ENCODE results near the gene ZDHHC4.

Gene ZDHHC4

DNA sequence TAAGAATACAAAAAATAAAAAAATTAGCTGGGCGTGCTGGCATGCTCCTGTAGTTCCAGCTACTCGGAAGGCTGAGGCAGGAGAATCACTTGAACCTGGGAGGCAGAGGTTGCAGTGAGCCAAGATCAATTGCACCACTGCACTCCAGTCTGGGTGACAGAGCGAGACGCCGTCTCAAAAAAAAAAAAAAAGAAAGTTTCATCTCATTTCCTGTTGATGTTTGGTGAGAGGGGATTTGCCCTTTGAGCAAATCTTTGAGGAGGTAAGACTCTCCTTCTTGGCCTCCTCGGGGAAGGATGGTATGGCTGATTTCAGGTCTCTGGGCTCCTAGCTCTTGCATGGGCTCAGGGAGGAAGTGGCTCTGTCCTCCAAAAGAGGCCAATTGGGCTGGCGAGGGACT is 22.4 kb upstream of the ZDHHC4 start:
- no peaks in the 10 kb centered on the region for H3K36me3 ChIP-seq (ENCODE audit: control insufficient read depth in 1 of 2, insufficient read depth in 2 of 2, low read depth in 1 of 2, low read length in 2 of 2)
- no peak overlapping the region for H3K27ac ChIP-seq (ENCODE audit: low read length, poor library complexity, severe bottlenecking)
- no peak overlapping the region for H3K18ac ChIP-seq (ENCODE audit: low read depth in 1 of 2, low read length in 2 of 2)
- no peak overlapping the region for H3K14ac ChIP-seq (ENCODE audit: low read length in 2 of 2)
- H2AFZ ChIP-seq (ENCODE audit: low read depth, low read length) = no peak overlapping the region
- no peaks in the 10 kb centered on the region for H3K4me1 ChIP-seq (ENCODE audit: control insufficient read depth, insufficient read depth, low read depth, low read length)
- peaks cover 3 to 4% of the 10 kb centered on the region in 2 experiments for H3K27me3 ChIP-seq (ENCODE audit: control insufficient read depth in 1 of 2, insufficient read depth in 1 of 2, low read length in 2 of 2)
- DNase-seq = no peak
- H2BK15ac ChIP-seq (ENCODE audit: low read depth, poor library complexity, severe bottlenecking) = no peak overlapping the region
- no peak overlapping the region for H2BK120ac ChIP-seq (ENCODE audit: low read depth, low read length)
- no peak overlapping the region for H2AK5ac ChIP-seq (ENCODE audit: low read length, severe bottlenecking)
- H2BK12ac ChIP-seq (ENCODE audit: low read length in 2 of 2) = no peak overlapping the region
- no peak overlapping the region for H3K4me2 ChIP-seq (ENCODE audit: low read length, poor library complexity, severe bottlenecking)
- no peak overlapping the region for H3K9ac ChIP-seq (ENCODE audit: low read length)
- H3K23ac ChIP-seq (ENCODE audit: low read length in 2 of 2) = no peak overlapping the region
- H3K79me1 ChIP-seq (replicated peaks; ENCODE audit: low read length, poor library complexity, severe bottlenecking) = no peaks in the 10 kb centered on the region
- H3K4me3 ChIP-seq (ENCODE audit: insufficient read depth in 1 of 2, low read depth in 1 of 2, low read length in 2 of 2) = no peak overlapping the region
- 86% methylated on average over 7 of the region's 7 CpGs for WGBS
- no peak overlapping the region for H2BK5ac ChIP-seq (ENCODE audit: low read depth, low read length, poor library complexity, severe bottlenecking)
- no peak overlapping the region for H4K8ac ChIP-seq (ENCODE audit: low read length)
- no peak overlapping the region for H3K4ac ChIP-seq (ENCODE audit: low read depth in 1 of 2, low read length in 2 of 2)
- H3K9me3 ChIP-seq (ENCODE audit: control insufficient read depth, low read length) = no peaks in the 10 kb centered on the region
- no peak overlapping the region for H4K91ac ChIP-seq (ENCODE audit: low read length)

GRCh38 chr7:6556196-6556595 is 21.1 kb upstream of the ZDHHC4 start:
- no peak overlapping the region for H3K4ac ChIP-seq (ENCODE audit: low read depth in 1 of 2, low read length in 2 of 2)
- no peaks in the 10 kb centered on the region for H3K79me1 ChIP-seq (replicated peaks; ENCODE audit: low read length, poor library complexity, severe bottlenecking)
- H2AFZ ChIP-seq (ENCODE audit: low read depth, low read length) = no peak overlapping the region
- H3K18ac ChIP-seq (ENCODE audit: low read depth in 1 of 2, low read length in 2 of 2) = no peak overlapping the region
- H3K4me1 ChIP-seq (ENCODE audit: control insufficient read depth, insufficient read depth, low read depth, low read length) = no peaks in the 10 kb centered on the region
- no peak overlapping the region for H3K4me3 ChIP-seq (ENCODE audit: insufficient read depth in 1 of 2, low read depth in 1 of 2, low read length in 2 of 2)
- no peak overlapping the region for H4K8ac ChIP-seq (ENCODE audit: low read length)
- no peak overlapping the region for H2BK120ac ChIP-seq (ENCODE audit: low read depth, low read length)
- no peak overlapping the region for H3K9ac ChIP-seq (ENCODE audit: low read length)
- no peak for DNase-seq
- H2AK5ac ChIP-seq (ENCODE audit: low read length, severe bottlenecking) = no peak overlapping the region
- H2BK12ac ChIP-seq (ENCODE audit: low read length in 2 of 2) = no peak overlapping the region
- peaks cover 4% of the 10 kb centered on the region in 2 experiments for H3K27me3 ChIP-seq (ENCODE audit: control insufficient read depth in 1 of 2, insufficient read depth in 1 of 2, low read length in 2 of 2)
- H3K27ac ChIP-seq (ENCODE audit: low read length, poor library complexity, severe bottlenecking) = no peak overlapping the region
- H3K23ac ChIP-seq (ENCODE audit: low read length in 2 of 2) = no peak overlapping the region
- H3K9me3 ChIP-seq (ENCODE audit: control insufficient read depth, low read length) = no peaks in the 10 kb centered on the region
- H3K14ac ChIP-seq (ENCODE audit: low read length in 2 of 2) = no peak overlapping the region
- no peak overlapping the region for H3K4me2 ChIP-seq (ENCODE audit: low read length, poor library complexity, severe bottlenecking)
- WGBS = 73% methylated on average over 6 of the region's 6 CpGs
- no peaks in the 10 kb centered on the region for H3K36me3 ChIP-seq (ENCODE audit: control insufficient read depth in 1 of 2, insufficient read depth in 2 of 2, low read depth in 1 of 2, low read length in 2 of 2)
- no peak overlapping the region for H2BK5ac ChIP-seq (ENCODE audit: low read depth, low read length, poor library complexity, severe bottlenecking)
- H4K91ac ChIP-seq (ENCODE audit: low read length) = no peak overlapping the region
- H2BK15ac ChIP-seq (ENCODE audit: low read depth, poor library complexity, severe bottlenecking) = no peak overlapping the region

DNA sequence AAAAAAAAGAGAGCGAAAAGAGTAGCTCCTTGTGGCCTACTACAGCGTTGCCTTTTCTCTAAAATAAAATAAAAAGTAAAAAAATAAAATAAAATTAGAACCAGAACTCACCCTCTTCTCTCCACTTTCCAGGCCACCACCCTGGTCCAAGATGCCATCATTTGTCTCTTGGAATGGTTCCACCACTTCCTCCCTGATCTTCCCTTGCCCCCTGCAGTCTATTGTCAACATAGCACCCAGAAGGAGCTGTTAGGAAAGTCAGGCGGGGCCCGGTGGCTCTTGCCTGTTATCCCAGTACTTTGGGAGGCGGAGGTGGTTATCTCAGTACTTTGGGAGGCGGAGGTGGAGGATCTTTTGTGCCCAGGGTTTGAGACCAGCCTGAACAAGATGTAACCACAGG is 18.4 kb upstream of the ZDHHC4 start:
- no peaks in the 10 kb centered on the region for H3K79me1 ChIP-seq (replicated peaks; ENCODE audit: low read length, poor library complexity, severe bottlenecking)
- H3K36me3 ChIP-seq (ENCODE audit: control insufficient read depth in 1 of 2, insufficient read depth in 2 of 2, low read depth in 1 of 2, low read length in 2 of 2) = no peaks in the 10 kb centered on the region
- H2BK5ac ChIP-seq (ENCODE audit: low read depth, low read length, poor library complexity, severe bottlenecking) = no peak overlapping the region
- H4K91ac ChIP-seq (ENCODE audit: low read length) = no peak overlapping the region
- no CpG with 5 or more reads among the region's 6 CpGs for WGBS
- H2BK120ac ChIP-seq (ENCODE audit: low read depth, low read length) = no peak overlapping the region
- no peak overlapping the region for H3K27ac ChIP-seq (ENCODE audit: low read length, poor library complexity, severe bottlenecking)
- no peak overlapping the region for H3K4me3 ChIP-seq (ENCODE audit: insufficient read depth in 1 of 2, low read depth in 1 of 2, low read length in 2 of 2)
- H3K18ac ChIP-seq (ENCODE audit: low read depth in 1 of 2, low read length in 2 of 2) = no peak overlapping the region
- no peak overlapping the region for H3K4ac ChIP-seq (ENCODE audit: low read depth in 1 of 2, low read length in 2 of 2)
- H3K14ac ChIP-seq (ENCODE audit: low read length in 2 of 2) = no peak overlapping the region
- H3K9me3 ChIP-seq (ENCODE audit: control insufficient read depth, low read length) = no peaks in the 10 kb centered on the region
- H2BK12ac ChIP-seq (ENCODE audit: low read length in 2 of 2) = no peak overlapping the region
- DNase-seq = peak; percentile 54
- no peaks in the 10 kb centered on the region for H3K4me1 ChIP-seq (ENCODE audit: control insufficient read depth, insufficient read depth, low read depth, low read length)
- no peak overlapping the region for H2BK15ac ChIP-seq (ENCODE audit: low read depth, poor library complexity, severe bottlenecking)
- no peak overlapping the region for H2AK5ac ChIP-seq (ENCODE audit: low read length, severe bottlenecking)
- no peak overlapping the region for H4K8ac ChIP-seq (ENCODE audit: low read length)
- no peak overlapping the region for H3K4me2 ChIP-seq (ENCODE audit: low read length, poor library complexity, severe bottlenecking)
- H3K27me3 ChIP-seq (ENCODE audit: control insufficient read depth in 1 of 2, insufficient read depth in 1 of 2, low read length in 2 of 2) = peaks cover 0 to 4% of the 10 kb centered on the region in 2 experiments
- H3K23ac ChIP-seq (ENCODE audit: low read length in 2 of 2) = no peak overlapping the region
- H2AFZ ChIP-seq (ENCODE audit: low read depth, low read length) = no peak overlapping the region
- H3K9ac ChIP-seq (ENCODE audit: low read length) = no peak overlapping the region

DNA sequence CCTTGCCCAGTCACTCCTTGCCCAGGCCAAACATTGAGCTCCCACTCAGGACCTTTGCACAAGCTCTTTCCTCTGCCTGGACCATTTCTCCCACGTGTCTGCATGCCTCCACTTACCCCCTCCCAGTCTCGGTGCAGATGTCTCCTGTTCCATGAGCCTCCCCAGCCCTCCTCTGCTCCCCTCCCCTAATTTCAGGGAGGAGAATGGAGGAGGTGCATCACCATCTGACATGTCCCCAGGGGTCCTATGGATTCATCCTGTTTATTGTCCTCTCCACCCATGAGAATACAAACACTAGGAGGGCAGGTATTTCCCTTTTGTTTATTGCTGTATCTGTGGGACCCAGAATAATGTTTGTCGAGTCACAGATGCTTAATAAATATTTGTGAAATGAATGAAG is 17.4 kb upstream of the ZDHHC4 start:
- H2BK15ac ChIP-seq (ENCODE audit: low read depth, poor library complexity, severe bottlenecking) = no peak overlapping the region
- no peak overlapping the region for H2BK120ac ChIP-seq (ENCODE audit: low read depth, low read length)
- H3K27ac ChIP-seq (ENCODE audit: low read length, poor library complexity, severe bottlenecking) = no peak overlapping the region
- no peaks in the 10 kb centered on the region for H3K36me3 ChIP-seq (ENCODE audit: control insufficient read depth in 1 of 2, insufficient read depth in 2 of 2, low read depth in 1 of 2, low read length in 2 of 2)
- no peaks in the 10 kb centered on the region for H3K79me1 ChIP-seq (replicated peaks; ENCODE audit: low read length, poor library complexity, severe bottlenecking)
- no peaks in the 10 kb centered on the region for H3K9me3 ChIP-seq (ENCODE audit: control insufficient read depth, low read length)
- H3K14ac ChIP-seq (ENCODE audit: low read length in 2 of 2) = no peak overlapping the region
- no peak overlapping the region for H3K4me2 ChIP-seq (ENCODE audit: low read length, poor library complexity, severe bottlenecking)
- no peak overlapping the region for H3K9ac ChIP-seq (ENCODE audit: low read length)
- no peak overlapping the region for H2AK5ac ChIP-seq (ENCODE audit: low read length, severe bottlenecking)
- 5% methylated on average over 2 of the region's 3 CpGs for WGBS
- no peak overlapping the region for H3K18ac ChIP-seq (ENCODE audit: low read depth in 1 of 2, low read length in 2 of 2)
- H3K23ac ChIP-seq (ENCODE audit: low read length in 2 of 2) = no peak overlapping the region
- H3K27me3 ChIP-seq (ENCODE audit: control insufficient read depth in 1 of 2, insufficient read depth in 1 of 2, low read length in 2 of 2) = peaks cover 0 to 8% of the 10 kb centered on the region in 2 experiments
- no peak overlapping the region for H2BK5ac ChIP-seq (ENCODE audit: low read depth, low read length, poor library complexity, severe bottlenecking)
- H3K4me1 ChIP-seq (ENCODE audit: control insufficient read depth, insufficient read depth, low read depth, low read length) = no peaks in the 10 kb centered on the region
- no peak overlapping the region for H3K4me3 ChIP-seq (ENCODE audit: insufficient read depth in 1 of 2, low read depth in 1 of 2, low read length in 2 of 2)
- no peak overlapping the region for H2AFZ ChIP-seq (ENCODE audit: low read depth, low read length)
- H2BK12ac ChIP-seq (ENCODE audit: low read length in 2 of 2) = no peak overlapping the region
- no peak overlapping the region for H4K8ac ChIP-seq (ENCODE audit: low read length)
- H4K91ac ChIP-seq (ENCODE audit: low read length) = no peak overlapping the region
- H3K4ac ChIP-seq (ENCODE audit: low read depth in 1 of 2, low read length in 2 of 2) = no peak overlapping the region
- DNase-seq = no peak
